ENCODE data around the gene ATP2C1. TPM values are rescaled to one million over a fixed set of nuclear protein-coding genes. Genes with fewer than 3 reads are reported as not detected.

Gene ATP2C1
- total and polyA plus RNA-seq, 2 donors (not counting 3 experiments of a cell fraction or from before 2014, with no cell fraction given): 50.1 to 73.3 TPM

DNA sequence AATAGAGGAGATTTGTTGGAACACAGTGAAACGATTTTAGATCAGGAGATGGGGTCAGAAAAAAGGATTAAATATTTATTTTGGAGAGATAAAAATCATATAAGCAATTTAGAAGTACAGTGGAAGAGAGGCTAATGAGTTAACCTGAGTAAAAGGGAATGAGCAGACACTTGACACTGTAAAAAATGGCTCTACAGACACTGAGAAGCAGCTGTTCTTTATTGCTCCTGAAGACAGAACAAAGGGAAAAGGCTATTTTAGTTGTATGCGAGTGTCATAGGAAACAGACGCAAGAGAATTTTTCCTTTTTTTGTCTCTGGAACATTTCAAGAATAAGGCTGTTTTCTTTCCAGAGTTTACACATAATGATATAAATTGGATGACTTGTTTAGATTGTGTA is 98.5 kb downstream of the ATP2C1 start:
- Histone ChIP-seq H4K20me1 (replicated peaks; ENCODE audit: control insufficient read depth, extremely low read depth, insufficient read depth, low read length) (no peaks in the 10 kb centered on the region), H3K36me3 (ENCODE audit: control insufficient read depth in 2 of 2, extremely low read depth in 1 of 2, insufficient read depth in 2 of 2, low read length in 2 of 2) (peaks cover 4 to 11% of the 10 kb centered on the region in 2 experiments), H3K4me1 (ENCODE audit: control insufficient read depth, extremely low read depth, insufficient read depth, low read length) (no peaks in the 10 kb centered on the region), H3K9me1 (replicated peaks; ENCODE audit: control insufficient read depth, extremely low read depth, insufficient read depth, low read length) (no peaks in the 10 kb centered on the region), H3K4me3 (replicated peaks in 1 of 3; ENCODE audit: insufficient read depth in 1 of 3, low read depth in 1 of 3, low read length in 3 of 3) (no peak overlapping the region), H3K27me3 (ENCODE audit: control insufficient read depth in 2 of 2, insufficient read depth in 2 of 2, low read length in 2 of 2) (no peaks in the 10 kb centered on the region), H2AFZ (ENCODE audit: low read depth, low read length) (no peak overlapping the region), H3K9ac (replicated peaks; ENCODE audit: extremely low read depth, insufficient read depth, low read length) (no peak overlapping the region), H3K9me3 (replicated peaks; ENCODE audit: control insufficient read depth, insufficient read depth, low read length) (no peaks in the 10 kb centered on the region), H3K79me2 (ENCODE audit: control insufficient read depth, insufficient read depth, low read length) (no peaks in the 10 kb centered on the region), H3K4me2 (ENCODE audit: insufficient read depth, low read length) (no peak overlapping the region), H3K27ac (ENCODE audit: insufficient read depth, low read depth, low read length) (no peak overlapping the region)
- FAIRE-seq (no peak), DNase-seq (ENCODE audit: low read depth, low spot score) (no peak)
- TF ChIP-seq EZH2 (IDR thresholded peaks at IDR 0.05; ENCODE audit: borderline replicate concordance, low read depth, low read length, severe bottlenecking): no peak
- no peak for TF ChIP-seq JUN (IDR thresholded peaks at IDR 0.05; ENCODE audit: borderline replicate concordance, insufficient read depth, insufficient read length, low read depth)
- intact Hi-C loops (cut with micrococcal nuclease) (no loop called here), dilution Hi-C loops (cut with MboI; ENCODE audit: extremely low pct_ligation_motif_present, low sequenced_read_pairs) (no loop called here)
- no TSS peak for BruUV-seq (replicated peaks)
- CTCF ChIA-PET: no interaction called here
- POLR2A ChIA-PET: no interaction called here

GRCh38 chr3:130997289-130997688 is 103.4 kb downstream of the ATP2C1 start:
- FAIRE-seq (no peak), DNase-seq (ENCODE audit: low read depth, low spot score) (no peak)
- intact Hi-C loops (cut with micrococcal nuclease): no loop called here
- Histone ChIP-seq H3K27me3 (ENCODE audit: control insufficient read depth in 2 of 2, insufficient read depth in 2 of 2, low read length in 2 of 2) (no peaks in the 10 kb centered on the region), H3K27ac (ENCODE audit: insufficient read depth, low read depth, low read length) (no peak overlapping the region), H2AFZ (ENCODE audit: low read depth, low read length) (no peak overlapping the region), H3K79me2 (ENCODE audit: control insufficient read depth, insufficient read depth, low read length) (no peaks in the 10 kb centered on the region), H3K9me3 (replicated peaks; ENCODE audit: control insufficient read depth, insufficient read depth, low read length) (no peaks in the 10 kb centered on the region), H3K4me1 (ENCODE audit: control insufficient read depth, extremely low read depth, insufficient read depth, low read length) (no peaks in the 10 kb centered on the region), H3K4me3 (replicated peaks in 1 of 3; ENCODE audit: insufficient read depth in 1 of 3, low read depth in 1 of 3, low read length in 3 of 3) (no peak overlapping the region), H4K20me1 (replicated peaks; ENCODE audit: control insufficient read depth, extremely low read depth, insufficient read depth, low read length) (no peaks in the 10 kb centered on the region), H3K9ac (replicated peaks; ENCODE audit: extremely low read depth, insufficient read depth, low read length) (no peak overlapping the region), H3K9me1 (replicated peaks; ENCODE audit: control insufficient read depth, extremely low read depth, insufficient read depth, low read length) (no peaks in the 10 kb centered on the region), H3K36me3 (ENCODE audit: control insufficient read depth in 2 of 2, extremely low read depth in 1 of 2, insufficient read depth in 2 of 2, low read length in 2 of 2) (peaks cover 3 to 13% of the 10 kb centered on the region in 2 experiments), H3K4me2 (ENCODE audit: insufficient read depth, low read length) (no peak overlapping the region)
- TF ChIP-seq POLR2A (IDR thresholded peaks at IDR 0.05; ENCODE audit: low read depth, low read length) (no peak), EZH2 (IDR thresholded peaks at IDR 0.05; ENCODE audit: borderline replicate concordance, low read depth, low read length, severe bottlenecking) (no peak)
- CTCF ChIA-PET: interaction anchor here (1.5 kb wide), 1 partner anchor 64 kb away, joined by 3 read pairs; no protein-coding TSS in a partner anchor
- dilution Hi-C loops (cut with MboI; ENCODE audit: extremely low pct_ligation_motif_present, low sequenced_read_pairs): no loop called here
- POLR2A ChIA-PET: no interaction called here
- no TSS peak for BruUV-seq (replicated peaks)

Data from endothelial cell of umbilical vein (primary cell).